GM10266 (cell line): ENCODE data around the gene INAVA.
"Not testable (repeated sequence)": the region's sequence is repeated elsewhere in the genome, so short reads cannot be mapped to it uniquely, and the experiment has no call there.

Source experiments
- DNase-seq: peaks from one replicate; pipeline ENCODE4 v3.0.0; 2012; ENCODE audit errors: extremely low spot score
- CTCF ChIP-seq: IDR thresholded peaks from 2 replicates; pipeline ENCODE4 v1.5.1; 2012; ENCODE audit warnings: mild to moderate bottlenecking, low read depth; ENCODE audit not compliant: control insufficient read depth, insufficient read depth; ENCODE audit errors: missing control alignments

INAVA gene

GRCh38 chr1:200922406-200922805, 27.7 kb downstream of the INAVA start:
- no peak for DNase-seq
- no peak for TF ChIP-seq CTCF

DNA sequence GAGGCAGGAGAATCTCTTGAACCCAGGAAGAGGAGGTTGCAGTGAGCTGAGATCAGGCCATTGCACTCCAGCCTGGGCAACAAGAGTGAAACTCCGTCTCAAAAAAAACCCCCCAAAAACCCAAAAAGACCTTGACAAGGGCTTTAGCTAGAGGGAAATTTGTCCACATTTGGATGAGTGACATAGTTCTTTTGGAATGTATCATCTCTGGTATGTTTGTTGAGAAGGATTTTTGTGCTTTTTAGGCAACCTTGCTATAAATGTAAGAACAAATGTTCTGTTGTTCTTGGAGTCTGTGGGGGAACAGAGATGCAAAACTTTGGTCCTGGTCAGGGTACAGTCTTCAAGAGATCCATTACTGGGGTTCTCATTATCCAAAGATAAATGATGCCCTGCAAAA, 28.9 kb downstream of the INAVA start:
- no peak for TF ChIP-seq CTCF
- DNase-seq: no peak

DNA sequence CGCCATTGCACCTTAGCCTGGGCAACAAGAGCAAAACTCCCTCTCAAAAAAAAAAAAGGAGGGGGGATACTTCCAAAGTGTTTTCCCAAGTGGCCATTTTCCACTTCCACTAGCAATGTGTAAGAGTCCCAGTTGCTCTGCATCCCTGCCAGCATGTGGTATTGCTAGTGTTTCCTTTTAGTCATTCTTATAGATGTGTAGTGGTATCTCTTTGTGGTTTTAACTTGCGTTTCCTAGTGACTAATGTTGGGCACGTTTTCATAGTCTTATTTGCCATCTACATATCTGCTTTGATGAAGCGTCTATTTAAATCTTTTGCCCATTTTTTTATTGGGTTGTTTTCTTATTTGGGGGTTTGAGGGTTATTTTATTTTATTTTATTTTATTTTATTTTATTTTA, 31.1 kb downstream of the INAVA start:
- DNase-seq: no peak
- no peak for TF ChIP-seq CTCF

- DNase-seq: no peak
- TF ChIP-seq CTCF: no peak
Measured at GRCh38 chr1:200929530-200930278, 35.0 kb downstream of the INAVA start.

- not testable (repeated sequence) for DNase-seq
Measured at GRCh38 chr1:200930285-200930684, 35.6 kb downstream of the INAVA start.

GRCh38 chr1:200931776-200932175, 37.1 kb downstream of the INAVA start:
- TF ChIP-seq CTCF: no peak
- no peak for DNase-seq

DNA sequence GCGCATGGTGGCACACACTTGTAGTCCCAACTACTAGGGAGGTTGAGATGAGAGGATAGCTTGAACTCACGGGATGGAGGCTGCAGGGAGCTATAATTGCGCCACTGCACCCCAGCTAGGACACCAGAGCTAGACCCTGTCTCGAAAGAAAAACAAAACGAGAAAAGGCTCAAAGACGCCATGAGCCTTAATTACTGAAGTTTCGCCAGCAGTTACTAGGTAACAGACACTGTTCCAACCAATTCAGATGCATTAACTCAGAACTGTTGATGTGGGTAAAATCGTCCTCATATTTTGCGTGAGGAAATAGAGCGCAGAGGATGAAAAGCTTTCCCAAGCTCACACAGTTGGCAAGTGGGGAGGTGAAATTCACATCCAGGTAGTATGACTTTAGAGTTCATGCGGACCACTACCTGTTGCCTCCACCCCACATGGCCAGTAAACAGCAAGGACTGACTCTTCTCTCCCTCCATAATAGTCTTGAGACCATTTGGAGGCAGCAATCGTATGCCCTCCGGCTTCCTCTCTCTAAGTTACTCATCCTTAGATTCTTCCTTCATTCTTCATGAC, 40.1 kb downstream of the INAVA start:
- DNase-seq: no peak
- TF ChIP-seq CTCF: no peak

- not testable (repeated sequence) for DNase-seq
Measured at GRCh38 chr1:200935286-200935962, 40.7 kb downstream of the INAVA start.
